PC-9 (cell line): ENCODE data around the gene ERI3.

ENCODE experiments used
- EZH2 ChIP-seq: fragments of 200-600 bp; sonication (generic); IDR thresholded peaks from 2 replicates; pipeline ENCODE4 v1.8.0; 2017; ENCODE audit warnings: antibody characterized with exemption, low read depth
- TF ChIP-seq, protein P1 (sequence below): fragments of 200-600 bp; sonication (generic); conservative IDR thresholded peaks from 2 replicates; pipeline ENCODE4 v1.6.1; 2017; ENCODE audit warnings: mixed run types, antibody characterized with exemption, mild to moderate bottlenecking, moderate library complexity

DNA sequence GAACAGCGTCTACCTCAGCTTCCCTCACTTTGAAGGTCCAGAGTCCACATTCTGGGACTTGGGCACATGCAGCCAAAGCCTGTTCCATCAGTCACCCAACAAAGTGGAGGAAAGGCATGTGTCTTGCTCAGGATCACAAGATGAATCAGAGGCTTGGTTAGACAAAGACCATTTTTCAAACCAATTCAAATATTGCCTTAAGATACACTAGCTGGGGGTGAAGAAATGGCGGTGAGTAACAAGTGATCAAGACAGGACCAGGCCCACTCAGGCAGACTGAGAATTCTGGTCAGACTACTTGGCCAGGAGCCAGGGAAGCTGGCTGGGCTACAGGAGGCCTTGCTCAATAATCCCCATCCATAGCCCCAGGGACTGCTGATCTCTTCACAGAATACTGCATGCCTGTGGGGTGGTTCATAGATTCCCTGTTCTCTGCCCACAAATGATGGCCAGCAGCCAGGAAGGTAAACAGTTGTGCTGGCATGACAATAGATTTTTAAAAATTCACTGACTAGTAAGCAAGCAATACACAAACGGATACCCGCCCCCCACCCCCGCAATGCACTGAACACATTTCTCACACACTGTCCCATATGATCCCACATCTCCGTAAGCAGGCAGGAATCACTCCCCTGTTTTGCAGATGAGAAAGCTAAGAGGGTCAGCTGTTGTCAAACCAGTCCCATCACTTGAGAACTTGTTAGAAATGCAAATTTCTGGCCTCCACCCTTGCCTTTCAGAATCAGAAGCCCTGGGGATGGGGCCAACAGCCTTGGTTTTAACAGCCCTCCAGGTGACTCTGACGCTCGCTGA, 27.2 kb downstream of the ERI3 start:
- TF ChIP-seq, protein P1, sequence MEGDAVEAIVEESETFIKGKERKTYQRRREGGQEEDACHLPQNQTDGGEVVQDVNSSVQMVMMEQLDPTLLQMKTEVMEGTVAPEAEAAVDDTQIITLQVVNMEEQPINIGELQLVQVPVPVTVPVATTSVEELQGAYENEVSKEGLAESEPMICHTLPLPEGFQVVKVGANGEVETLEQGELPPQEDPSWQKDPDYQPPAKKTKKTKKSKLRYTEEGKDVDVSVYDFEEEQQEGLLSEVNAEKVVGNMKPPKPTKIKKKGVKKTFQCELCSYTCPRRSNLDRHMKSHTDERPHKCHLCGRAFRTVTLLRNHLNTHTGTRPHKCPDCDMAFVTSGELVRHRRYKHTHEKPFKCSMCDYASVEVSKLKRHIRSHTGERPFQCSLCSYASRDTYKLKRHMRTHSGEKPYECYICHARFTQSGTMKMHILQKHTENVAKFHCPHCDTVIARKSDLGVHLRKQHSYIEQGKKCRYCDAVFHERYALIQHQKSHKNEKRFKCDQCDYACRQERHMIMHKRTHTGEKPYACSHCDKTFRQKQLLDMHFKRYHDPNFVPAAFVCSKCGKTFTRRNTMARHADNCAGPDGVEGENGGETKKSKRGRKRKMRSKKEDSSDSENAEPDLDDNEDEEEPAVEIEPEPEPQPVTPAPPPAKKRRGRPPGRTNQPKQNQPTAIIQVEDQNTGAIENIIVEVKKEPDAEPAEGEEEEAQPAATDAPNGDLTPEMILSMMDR = no peak
- no peak for TF ChIP-seq EZH2
